Breast epithelium (tissue), 3 donors: ENCODE data around the gene STIM1.

Experiments used
- CTCF ChIP-seq, 3 donors: fragments of 450-650 bp; IDR thresholded peaks; one replicate each; pipeline ENCODE4 v1.5.1; 2016 to 2017; ENCODE audit warnings: antibody characterized with exemption in 3 of 3, mild to moderate bottlenecking in 3 of 3, moderate library complexity in 3 of 3
- POLR2AphosphoS5 ChIP-seq, 3 donors: sonication (generic); formaldehyde crosslinking; IDR thresholded peaks; one replicate each; pipeline ENCODE4 v1.6.1; 2017; ENCODE audit warnings: antibody characterized with exemption in 3 of 3

GRCh38 chr11:4095509-4096230 is 240.2 kb downstream of the STIM1 start:
- TF ChIP-seq CTCF (IDR thresholded peaks at IDR 0.05), result peak in 1 of 3 donors; percentile 14
- no peak for TF ChIP-seq POLR2AphosphoS5 (IDR thresholded peaks at IDR 0.05)
